Measurements from ENCODE around the gene CSNK2B.

GRCh38 chr6:31713465-31713864, 47.6 kb downstream of the CSNK2B start:
- TF ChIP-seq CTCF (IDR thresholded peaks at IDR 0.05) (no peak), MAZ (IDR thresholded peaks at IDR 0.05; ENCODE audit: borderline replicate concordance, low read depth, low read length) (no peak), EP300 (IDR thresholded peaks at IDR 0.05) (no peak), ELK1 (IDR thresholded peaks at IDR 0.05; ENCODE audit: low read depth, low read length) (no peak), MAFK (IDR thresholded peaks at IDR 0.05; ENCODE audit: partially characterized antibody) (no peak), MYC (IDR thresholded peaks at IDR 0.05; ENCODE audit: borderline replicate concordance, low read length) (no peak), USF2 (IDR thresholded peaks at IDR 0.05) (no peak), SMC3 (IDR thresholded peaks at IDR 0.05) (no peak), CHD2 (IDR thresholded peaks at IDR 0.05; ENCODE audit: low read length, partially characterized antibody) (no peak)
